ENCODE measurements around the gene PTPN7.

The PTPN7 gene

DNA sequence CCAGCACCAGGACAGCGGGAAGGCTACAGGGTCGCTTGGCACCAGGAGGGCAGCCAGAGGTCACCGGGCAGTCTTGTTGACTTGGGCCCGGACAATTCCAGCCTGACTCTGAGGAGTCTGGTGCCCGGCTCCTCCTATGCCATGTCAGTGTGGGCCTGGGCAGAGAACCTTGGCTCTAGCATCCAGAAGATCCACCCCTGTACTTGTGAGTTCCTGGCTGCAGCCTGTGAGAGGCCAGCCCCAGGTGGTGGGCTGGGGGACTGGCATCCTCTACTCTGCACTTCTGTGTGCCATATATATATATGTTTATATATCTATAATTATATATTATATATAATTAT, 11.6 kb upstream of the PTPN7 start:
- H2AFZ ChIP-seq (ENCODE audit: low read depth, low read length, severe bottlenecking): no peak overlapping the region
- no peak overlapping the region for H3K27ac ChIP-seq (ENCODE audit: low read depth, low read length)
- no peaks in the 10 kb centered on the region for H3K27me3 ChIP-seq (ENCODE audit: low read length)
- no peaks in the 10 kb centered on the region for H3F3A ChIP-seq (ENCODE audit: insufficient read depth)
- H3K9ac ChIP-seq (ENCODE audit: low read length): no peak overlapping the region
- H3K79me2 ChIP-seq (ENCODE audit: insufficient read depth, low read length): no peaks in the 10 kb centered on the region
- TF ChIP-seq EZH2phosphoT487 (conservative IDR thresholded peaks at IDR 0.05; ENCODE audit: low read length): no peak
- TF ChIP-seq, protein P1, sequence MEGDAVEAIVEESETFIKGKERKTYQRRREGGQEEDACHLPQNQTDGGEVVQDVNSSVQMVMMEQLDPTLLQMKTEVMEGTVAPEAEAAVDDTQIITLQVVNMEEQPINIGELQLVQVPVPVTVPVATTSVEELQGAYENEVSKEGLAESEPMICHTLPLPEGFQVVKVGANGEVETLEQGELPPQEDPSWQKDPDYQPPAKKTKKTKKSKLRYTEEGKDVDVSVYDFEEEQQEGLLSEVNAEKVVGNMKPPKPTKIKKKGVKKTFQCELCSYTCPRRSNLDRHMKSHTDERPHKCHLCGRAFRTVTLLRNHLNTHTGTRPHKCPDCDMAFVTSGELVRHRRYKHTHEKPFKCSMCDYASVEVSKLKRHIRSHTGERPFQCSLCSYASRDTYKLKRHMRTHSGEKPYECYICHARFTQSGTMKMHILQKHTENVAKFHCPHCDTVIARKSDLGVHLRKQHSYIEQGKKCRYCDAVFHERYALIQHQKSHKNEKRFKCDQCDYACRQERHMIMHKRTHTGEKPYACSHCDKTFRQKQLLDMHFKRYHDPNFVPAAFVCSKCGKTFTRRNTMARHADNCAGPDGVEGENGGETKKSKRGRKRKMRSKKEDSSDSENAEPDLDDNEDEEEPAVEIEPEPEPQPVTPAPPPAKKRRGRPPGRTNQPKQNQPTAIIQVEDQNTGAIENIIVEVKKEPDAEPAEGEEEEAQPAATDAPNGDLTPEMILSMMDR (IDR thresholded peaks at IDR 0.05; ENCODE audit: insufficient read depth, low read length, poor library complexity, severe bottlenecking): no peak
- no peaks in the 10 kb centered on the region for H4K20me1 ChIP-seq (ENCODE audit: low read depth, low read length)
- no peak overlapping the region for H3K4me2 ChIP-seq (ENCODE audit: low read depth, low read length, poor library complexity, severe bottlenecking)
- no peak overlapping the region for H3K4me3 ChIP-seq (ENCODE audit: insufficient read depth, low read length, poor library complexity, severe bottlenecking)
- H3K36me3 ChIP-seq (ENCODE audit: low read length): no peaks in the 10 kb centered on the region
- no peaks in the 10 kb centered on the region for H3K9me2 ChIP-seq (replicated peaks; ENCODE audit: insufficient read depth, low read length)
- no peaks in the 10 kb centered on the region for H3K9me3 ChIP-seq (ENCODE audit: insufficient read depth, low read length)

DNA sequence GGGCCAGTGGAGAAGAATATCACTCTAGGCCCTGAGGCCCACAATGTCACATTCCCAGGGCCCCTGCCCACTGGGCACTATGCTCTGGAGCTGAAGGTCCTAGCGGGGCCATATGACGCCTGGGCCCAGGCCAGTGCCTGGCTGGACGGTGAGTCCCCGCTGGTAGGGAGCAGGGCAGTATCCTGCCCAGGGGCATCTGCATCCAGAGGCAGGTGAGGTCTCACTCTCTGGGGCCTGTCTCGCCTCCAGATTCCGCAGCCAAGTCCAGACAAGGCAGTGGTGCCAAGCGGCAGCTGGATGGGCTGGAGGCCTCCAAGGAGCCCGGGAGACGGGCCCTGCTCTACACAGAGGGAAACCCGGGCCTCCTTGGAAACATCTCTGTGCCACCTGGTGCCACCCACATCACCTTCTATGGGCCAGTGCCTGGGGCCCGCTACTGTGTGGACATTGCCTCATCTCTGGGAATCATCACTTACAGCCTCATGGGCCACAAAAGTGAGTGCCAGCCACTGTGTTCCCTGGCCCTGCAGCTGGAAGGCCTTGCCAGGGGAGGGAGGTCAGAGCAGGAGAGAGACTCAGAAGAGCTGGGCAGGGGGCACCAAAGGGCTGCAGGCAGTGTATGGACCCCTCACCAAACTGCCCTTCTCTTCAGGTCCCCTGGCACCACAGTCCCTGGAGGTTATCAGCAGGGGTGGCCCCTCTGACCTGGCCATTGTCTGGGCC, 11.1 kb upstream of the PTPN7 start:
- Histone ChIP-seq H3K36me3 (ENCODE audit: low read length) (no peaks in the 10 kb centered on the region), H3K79me2 (ENCODE audit: insufficient read depth, low read length) (no peaks in the 10 kb centered on the region), H4K20me1 (ENCODE audit: low read depth, low read length) (no peaks in the 10 kb centered on the region), H3K4me2 (ENCODE audit: low read depth, low read length, poor library complexity, severe bottlenecking) (no peak overlapping the region), H3K4me3 (ENCODE audit: insufficient read depth, low read length, poor library complexity, severe bottlenecking) (no peak overlapping the region), H3K27me3 (ENCODE audit: low read length) (no peaks in the 10 kb centered on the region), H2AFZ (ENCODE audit: low read depth, low read length, severe bottlenecking) (no peak overlapping the region), H3K9ac (ENCODE audit: low read length) (no peak overlapping the region), H3K9me2 (replicated peaks; ENCODE audit: insufficient read depth, low read length) (no peaks in the 10 kb centered on the region), H3K27ac (ENCODE audit: low read depth, low read length) (no peak overlapping the region), H3K9me3 (ENCODE audit: insufficient read depth, low read length) (no peaks in the 10 kb centered on the region), H3F3A (ENCODE audit: insufficient read depth) (no peaks in the 10 kb centered on the region)
- TF ChIP-seq, protein P1 (IDR thresholded peaks at IDR 0.05; ENCODE audit: insufficient read depth, low read length, poor library complexity, severe bottlenecking): no peak
- TF ChIP-seq EZH2phosphoT487 (conservative IDR thresholded peaks at IDR 0.05; ENCODE audit: low read length): no peak

DNA sequence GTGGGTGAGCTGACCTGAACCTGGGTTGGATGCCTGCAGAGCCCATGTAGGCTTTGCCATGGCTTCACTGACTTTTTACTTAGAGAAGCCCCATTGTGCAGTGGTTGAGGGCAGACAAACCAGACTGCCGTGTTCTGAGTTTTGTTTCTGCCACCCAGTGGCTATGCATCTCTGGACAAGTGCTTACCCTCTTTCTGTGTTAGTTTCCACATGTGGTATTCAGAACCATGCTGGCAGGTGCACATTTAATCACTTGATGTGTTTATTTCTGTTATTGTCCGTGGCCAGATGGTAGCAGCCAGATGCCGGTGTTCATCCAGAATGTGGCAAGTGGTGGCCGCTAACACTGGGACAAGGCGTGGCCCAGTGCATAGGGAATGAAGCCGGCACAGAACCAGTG, 10.3 kb upstream of the PTPN7 start:
- no peak for TF ChIP-seq EZH2phosphoT487 (conservative IDR thresholded peaks at IDR 0.05; ENCODE audit: low read length)
- TF ChIP-seq, protein P1 (IDR thresholded peaks at IDR 0.05; ENCODE audit: insufficient read depth, low read length, poor library complexity, severe bottlenecking): no peak
- Histone ChIP-seq H3K36me3 (ENCODE audit: low read length) (no peaks in the 10 kb centered on the region), H3K9ac (ENCODE audit: low read length) (no peak overlapping the region), H3K4me2 (ENCODE audit: low read depth, low read length, poor library complexity, severe bottlenecking) (no peak overlapping the region), H3K27me3 (ENCODE audit: low read length) (no peaks in the 10 kb centered on the region), H3K4me3 (ENCODE audit: insufficient read depth, low read length, poor library complexity, severe bottlenecking) (no peak overlapping the region), H4K20me1 (ENCODE audit: low read depth, low read length) (no peaks in the 10 kb centered on the region), H3F3A (ENCODE audit: insufficient read depth) (no peaks in the 10 kb centered on the region), H3K9me3 (ENCODE audit: insufficient read depth, low read length) (no peaks in the 10 kb centered on the region), H3K79me2 (ENCODE audit: insufficient read depth, low read length) (no peaks in the 10 kb centered on the region), H2AFZ (ENCODE audit: low read depth, low read length, severe bottlenecking) (no peak overlapping the region), H3K9me2 (replicated peaks; ENCODE audit: insufficient read depth, low read length) (no peaks in the 10 kb centered on the region), H3K27ac (ENCODE audit: low read depth, low read length) (no peak overlapping the region)
